ENCODE results near the gene GLIPR1.

GLIPR1 gene

GRCh38 chr12:75525263-75525662, 44.7 kb downstream of the GLIPR1 start:
- DNase-seq, result no peak

- no peak for DNase-seq
Measured at GRCh38 chr12:75526655-75527511, 46.3 kb downstream of the GLIPR1 start.

- DNase-seq, result no peak
Measured at GRCh38 chr12:75528272-75528671, 47.7 kb downstream of the GLIPR1 start.

GRCh38 chr12:75528692-75529091, 48.1 kb downstream of the GLIPR1 start:
- DNase-seq, result no peak

GRCh38 chr12:75529316-75529715, 48.8 kb downstream of the GLIPR1 start:
- no peak for DNase-seq

GRCh38 chr12:75529826-75530225, 49.3 kb downstream of the GLIPR1 start:
- DNase-seq, result no peak

- no peak for DNase-seq
Measured at GRCh38 chr12:75533239-75533638, 52.7 kb downstream of the GLIPR1 start.

GRCh38 chr12:75539889-75540288, 59.3 kb downstream of the GLIPR1 start:
- DNase-seq, result no peak

GRCh38 chr12:75542942-75543341, 62.4 kb downstream of the GLIPR1 start:
- DNase-seq, result no peak

- no peak for DNase-seq
Measured at GRCh38 chr12:75543529-75543928, 63.0 kb downstream of the GLIPR1 start.

- DNase-seq, result no peak
Measured at GRCh38 chr12:75545636-75546035, 65.1 kb downstream of the GLIPR1 start.

GRCh38 chr12:75548879-75549278, 68.3 kb downstream of the GLIPR1 start:
- no peak for DNase-seq

- no peak for DNase-seq
Measured at GRCh38 chr12:75549989-75550388, 69.4 kb downstream of the GLIPR1 start.

GRCh38 chr12:75550401-75551240, 70.1 kb downstream of the GLIPR1 start:
- no peak for DNase-seq

- DNase-seq, result no peak
Measured at GRCh38 chr12:75551477-75551876, 70.9 kb downstream of the GLIPR1 start.

GRCh38 chr12:75553398-75553797, 72.8 kb downstream of the GLIPR1 start:
- DNase-seq, result no peak
